Endometrial microvascular endothelial cells (primary cell): ENCODE results near the gene FCN1. TPM values are rescaled to one million over a fixed set of nuclear protein-coding genes. Genes with fewer than 3 reads are reported as not detected.

Experiments
- in situ Hi-C: cut with HindIII; loops from 2 replicates; pipeline ENCODE4 v1.10.0; 2017; ENCODE audit warnings: low sequenced_read_pairs, low pct_unique_long_range_greater_than_20kb; ENCODE audit errors: inconsistent ontology term
- total RNA-seq: library from RNA; depleted of rRNA; stranded (reverse); fragments of >200 nt; gene quantifications from one replicate; pipeline ENCODE4 v1.2.3, GENCODE V29; 2015; ENCODE audit errors: inconsistent ontology term

The FCN1 gene
- total RNA-seq, 1 donor from 2014 or later = not detected

- in situ Hi-C loops = no loop called here
Measured at GRCh38 chr9:134897584-134898170, 20.0 kb downstream of the FCN1 start.

GRCh38 chr9:134896834-134897583, 20.7 kb downstream of the FCN1 start:
- in situ Hi-C loops = no loop called here

- in situ Hi-C loops = no loop called here
Measured at GRCh38 chr9:134895908-134896833, 21.5 kb downstream of the FCN1 start.

GRCh38 chr9:134895567-134895907, 22.2 kb downstream of the FCN1 start:
- in situ Hi-C loops = no loop called here

GRCh38 chr9:134895097-134895496, 22.6 kb downstream of the FCN1 start:
- in situ Hi-C loops = no loop called here

GRCh38 chr9:134894136-134894860, 23.4 kb downstream of the FCN1 start:
- in situ Hi-C loops = no loop called here

- in situ Hi-C loops = no loop called here
Measured at GRCh38 chr9:134892820-134893420, 24.8 kb downstream of the FCN1 start.

- in situ Hi-C loops = no loop called here
Measured at GRCh38 chr9:134892221-134892620, 25.5 kb downstream of the FCN1 start.

GRCh38 chr9:134891713-134892112, 26.0 kb downstream of the FCN1 start:
- in situ Hi-C loops = no loop called here

- in situ Hi-C loops = no loop called here
Measured at GRCh38 chr9:134891053-134891452, 26.7 kb downstream of the FCN1 start.

GRCh38 chr9:134890155-134890495, 27.6 kb downstream of the FCN1 start:
- in situ Hi-C loops = no loop called here

- in situ Hi-C loops = no loop called here
Measured at GRCh38 chr9:134889386-134890154, 28.1 kb downstream of the FCN1 start.

GRCh38 chr9:134888603-134889190, 29.0 kb downstream of the FCN1 start:
- in situ Hi-C loops = no loop called here

GRCh38 chr9:134887686-134888602, 29.8 kb downstream of the FCN1 start:
- in situ Hi-C loops = no loop called here

GRCh38 chr9:134887219-134887618, 30.5 kb downstream of the FCN1 start:
- in situ Hi-C loops = no loop called here

- in situ Hi-C loops = no loop called here
Measured at GRCh38 chr9:134886413-134886913, 31.2 kb downstream of the FCN1 start.
